Astrocyte (in vitro differentiated cells and primary cell): Measurements from ENCODE around the gene ABCD4. TPM values are rescaled to one million over a fixed set of nuclear protein-coding genes. Genes with fewer than 3 reads are reported as not detected.

Source experiments
- DNase-seq: peaks from one replicate; pipeline ENCODE4 v3.0.0-alpha.2; 2010; ENCODE audit warnings: low read depth
- FAIRE-seq: peaks from 2 replicates; lab custom pipeline; 2011; peaks lifted over from hg19 to GRCh38; lab: Jason Lieb, UNC
- H2AFZ ChIP-seq: 2 replicates; pipeline ENCODE4 v1.6.0; 2012; ENCODE audit warnings: low read depth, low read length, inconsistent platforms
- H3K27ac ChIP-seq: 2 replicates; pipeline ENCODE4 v1.5.1; 2011; ENCODE audit warnings: low read depth, low read length, inconsistent platforms
- H3K27me3 ChIP-seq: 2 replicates; pipeline ENCODE4 v1.6.0; 2011; ENCODE audit warnings: low read length, inconsistent platforms; ENCODE audit not compliant: insufficient read depth
- H3K36me3 ChIP-seq: 2 replicates; pipeline ENCODE4 v1.5.1; 2011; ENCODE audit warnings: low read length, inconsistent platforms; ENCODE audit not compliant: insufficient read depth
- H3K4me1 ChIP-seq: 2 replicates; pipeline ENCODE4 v1.5.1; 2011; ENCODE audit warnings: low read length, inconsistent platforms; ENCODE audit not compliant: insufficient read depth
- H3K4me2 ChIP-seq: 2 replicates; pipeline ENCODE4 v1.6.0; 2012; ENCODE audit warnings: low read length, inconsistent platforms
- H3K4me3 ChIP-seq: 2 replicates; pipeline ENCODE4 v1.5.1; 2011; ENCODE audit warnings: low read depth, mild to moderate bottlenecking, low read length, inconsistent platforms; ENCODE audit not compliant: insufficient read depth
- H3K79me2 ChIP-seq: 2 replicates; pipeline ENCODE4 v1.6.0; 2012; ENCODE audit warnings: mild to moderate bottlenecking, low read length, inconsistent platforms; ENCODE audit not compliant: insufficient read depth
- H3K9ac ChIP-seq: 2 replicates; pipeline ENCODE4 v1.6.0; 2012; ENCODE audit warnings: mild to moderate bottlenecking, low read length, inconsistent platforms
- H3K9me3 ChIP-seq: 2 replicates; pipeline ENCODE4 v1.5.1; 2012; ENCODE audit warnings: low read depth, mild to moderate bottlenecking, low read length, inconsistent platforms; ENCODE audit not compliant: insufficient read depth
- H4K20me1 ChIP-seq: 2 replicates; pipeline ENCODE4 v1.6.0; 2012; ENCODE audit warnings: low read length, inconsistent platforms; ENCODE audit not compliant: insufficient read depth
- H3K27ac Mint-ChIP-seq: one replicate; pipeline ENCODE4 v1.8.0; 2021; ENCODE audit warnings: mild to moderate bottlenecking, mixed read lengths; ENCODE audit not compliant: unreplicated experiment
- H3K27me3 Mint-ChIP-seq: one replicate; pipeline ENCODE4 v1.8.0; 2021; ENCODE audit warnings: low read depth, mixed read lengths; ENCODE audit not compliant: unreplicated experiment
- H3K36me3 Mint-ChIP-seq: one replicate; pipeline ENCODE4 v1.8.0; 2021; ENCODE audit warnings: low read depth, mixed read lengths; ENCODE audit not compliant: unreplicated experiment
- H3K4me1 Mint-ChIP-seq: one replicate; pipeline ENCODE4 v1.8.0; 2021; ENCODE audit warnings: low read depth, mixed read lengths; ENCODE audit not compliant: unreplicated experiment
- H3K4me3 Mint-ChIP-seq: one replicate; pipeline ENCODE4 v1.8.0; 2021; ENCODE audit warnings: mild to moderate bottlenecking, moderate library complexity, mixed read lengths; ENCODE audit not compliant: unreplicated experiment
- H3K9me3 Mint-ChIP-seq: one replicate; pipeline ENCODE4 v1.8.0; 2021; ENCODE audit warnings: mild to moderate bottlenecking, mixed read lengths; ENCODE audit not compliant: unreplicated experiment
- CTCF ChIP-seq: IDR thresholded peaks from 2 replicates; pipeline ENCODE4 v1.5.1; 2011; ENCODE audit warnings: low read depth, mild to moderate bottlenecking, inconsistent platforms, low read length, moderate library complexity; ENCODE audit not compliant: insufficient read depth
- EZH2 ChIP-seq: IDR thresholded peaks from 2 replicates; pipeline ENCODE4 v1.6.1; 2012; ENCODE audit warnings: mild to moderate bottlenecking, low read length, inconsistent platforms; ENCODE audit not compliant: insufficient read depth
- total RNA-seq: library from RNA; stranded (reverse); gene quantifications from 2 replicates; pipeline ENCODE4 v1.2.1, GENCODE V29; 2021

ABCD4 gene
- total RNA-seq, 1 donor from 2014 or later, result 49.2 TPM

GRCh38 chr14:74292061-74292460 lies 10.7 kb downstream of the ABCD4 start:
- FAIRE-seq, result no peak
- no peak overlapping the region for H3K4me2 ChIP-seq
- H2AFZ ChIP-seq, result no peak overlapping the region
- peaks cover 29% of the 10 kb centered on the region for H3K36me3 Mint-ChIP-seq
- no peaks in the 10 kb centered on the region for H3K9me3 ChIP-seq
- no peak overlapping the region for H3K27ac ChIP-seq
- H4K20me1 ChIP-seq, result peaks cover 69% of the 10 kb centered on the region
- H3K4me1 Mint-ChIP-seq, result peaks cover 3% of the 10 kb centered on the region
- no peaks in the 10 kb centered on the region for H3K4me1 ChIP-seq
- H3K27me3 ChIP-seq, result no peaks in the 10 kb centered on the region
- H3K9me3 Mint-ChIP-seq, result no peaks in the 10 kb centered on the region
- TF ChIP-seq EZH2 (no peak), CTCF (no peak)
- H3K4me3 Mint-ChIP-seq, result no peak overlapping the region
- no peak for DNase-seq
- peaks cover 13% of the 10 kb centered on the region for H3K79me2 ChIP-seq
- H3K9ac ChIP-seq, result no peak overlapping the region
- H3K27me3 Mint-ChIP-seq, result no peaks in the 10 kb centered on the region
- H3K27ac Mint-ChIP-seq, result peak overlapping the region; percentile 66
- peaks cover 26% of the 10 kb centered on the region for H3K36me3 ChIP-seq
- H3K4me3 ChIP-seq, result no peak overlapping the region

- Histone ChIP-seq H2AFZ (no peak overlapping the region), H3K4me1 (no peaks in the 10 kb centered on the region), H4K20me1 (peaks cover 54% of the 10 kb centered on the region), H3K36me3 (peaks cover 27% of the 10 kb centered on the region), H3K9ac (no peak overlapping the region), H3K4me3 (no peak overlapping the region), H3K27me3 (no peaks in the 10 kb centered on the region), H3K79me2 (peaks cover 9% of the 10 kb centered on the region), H3K4me2 (no peak overlapping the region), H3K27ac (no peak overlapping the region), H3K9me3 (no peaks in the 10 kb centered on the region)
- Mint-ChIP-seq H3K27me3 (no peaks in the 10 kb centered on the region), H3K27ac (no peak overlapping the region), H3K4me3 (no peak overlapping the region), H3K4me1 (peaks cover 3% of the 10 kb centered on the region), H3K9me3 (no peaks in the 10 kb centered on the region), H3K36me3 (peaks cover 36% of the 10 kb centered on the region)
- TF ChIP-seq EZH2, result no peak
- TF ChIP-seq CTCF, result peak; percentile 34
- DNase-seq, result no peak
- no peak for FAIRE-seq
Measured at GRCh38 chr14:74290415-74290814, 12.3 kb downstream of the ABCD4 start.

GRCh38 chr14:74289801-74290200 lies 12.9 kb downstream of the ABCD4 start:
- no peak for FAIRE-seq
- H3K27me3 ChIP-seq, result no peaks in the 10 kb centered on the region
- H3K9me3 Mint-ChIP-seq, result no peaks in the 10 kb centered on the region

More at GRCh38 chr14:74289801-74290200, 12.9 kb downstream of the ABCD4 start:
- Mint-ChIP-seq H3K27me3 (no peaks in the 10 kb centered on the region), H3K36me3 (peaks cover 37% of the 10 kb centered on the region), H3K4me3 (no peak overlapping the region), H3K27ac (no peak overlapping the region), H3K4me1 (peaks cover 3% of the 10 kb centered on the region)
- H4K20me1 ChIP-seq, result peaks cover 48% of the 10 kb centered on the region
- no peaks in the 10 kb centered on the region for H3K9me3 ChIP-seq
- TF ChIP-seq CTCF, result no peak
- TF ChIP-seq EZH2, result no peak
- H3K4me1 ChIP-seq, result no peaks in the 10 kb centered on the region
- no peak overlapping the region for H2AFZ ChIP-seq
- peaks cover 31% of the 10 kb centered on the region for H3K36me3 ChIP-seq
- no peak overlapping the region for H3K9ac ChIP-seq
- peaks cover 9% of the 10 kb centered on the region for H3K79me2 ChIP-seq
- H3K27ac ChIP-seq, result no peak overlapping the region
- no peak for DNase-seq
- no peak overlapping the region for H3K4me2 ChIP-seq
- no peak overlapping the region for H3K4me3 ChIP-seq
